K562 (cell line): ENCODE results near the gene AHCYL2. TPM values are rescaled to one million over a fixed set of nuclear protein-coding genes. Genes with fewer than 3 reads are reported as not detected.

ENCODE experiments used
- ATAC-seq: fragments of 200-7000 bp; cut with Tn5 transposase; 3 replicates; pipeline ENCODE4 v1.9.1; 2020; ENCODE audit warnings: moderate library complexity
- BruUV-seq: library from RNA; stranded (reverse); fragments of 400-500 nt; replicated peaks from 2 replicates; lab custom pipeline; 2021; lab: Mats Ljungman, UMichigan
- CTCF ChIA-PET: fragments of 300-600 bp; formaldehyde crosslinking; extraction: SDS; loops from one replicate; lab custom pipeline; 2021; ENCODE audit warnings: low intra/inter-chr PET ratio; lab: Yijun Ruan, JAX
- POLR2A ChIA-PET: fragments of 300-600, 350-650 bp; sonication (Branson Sonifier 250); formaldehyde crosslinking; extraction: SDS; loops from one replicate; lab custom pipeline; 2021; ENCODE audit warnings: antibody characterized with exemption, inconsistent platforms; lab: Yijun Ruan, JAX
- DNase-seq, 4 experiments: peaks; one replicate each; pipeline versions ENCODE4 v3.0.0 to v3.0.0-alpha.2; 2011 to 2018; ENCODE audit warnings: low spot score in 3 of 4, mixed read lengths in 3 of 4; ENCODE audit errors: extremely low read depth in 1 of 4
- FAIRE-seq: peaks from 2 replicates; lab custom pipeline; 2011; peaks lifted over from hg19 to GRCh38; lab: Jason Lieb, UNC
- H2AFZ ChIP-seq: 2 replicates; pipeline ENCODE4 v1.6.0; 2011; ENCODE audit warnings: low read depth, low read length, control low read depth, inconsistent platforms
- H3K27ac ChIP-seq: fragments of 200-600 bp; 3 replicates; pipeline ENCODE4 v1.8.0; 2011; ENCODE audit warnings: low read depth, mild to moderate bottlenecking, control low read depth, inconsistent platforms, low read length, moderate library complexity, mixed read lengths; ENCODE audit errors: extremely low read depth
- H3K27me3 ChIP-seq, 2 experiments: fragments of 300-600 bp in 1 of 2; 2 replicates in 1 of 2; 3 replicates in 1 of 2; pipeline versions ENCODE4 v1.6.0 to v1.8.0; 2011; ENCODE audit warnings: inconsistent platforms in 2 of 2, low read length in 2 of 2, mild to moderate bottlenecking in 1 of 2, mixed read lengths in 1 of 2, moderate library complexity in 1 of 2; ENCODE audit not compliant: control insufficient read depth in 2 of 2, insufficient read depth in 2 of 2
- H3K36me3 ChIP-seq: fragments of 300-600 bp; 3 replicates; pipeline ENCODE4 v1.8.0; 2011; ENCODE audit warnings: mild to moderate bottlenecking, low read length, inconsistent platforms; ENCODE audit not compliant: control insufficient read depth, insufficient read depth
- H3K4me1 ChIP-seq, 2 experiments: fragments of 200-600 bp in 1 of 2; replicated peaks in 1 of 2; 2 replicates in 1 of 2; 3 replicates in 1 of 2; pipeline versions ENCODE4 v1.5.1 to v1.8.0; 2011; ENCODE audit warnings: inconsistent platforms in 2 of 2, low read length in 2 of 2, mild to moderate bottlenecking in 1 of 2, mixed read lengths in 1 of 2, moderate library complexity in 1 of 2; ENCODE audit not compliant: control insufficient read depth in 2 of 2, insufficient read depth in 2 of 2
- H3K4me2 ChIP-seq: 2 replicates; pipeline ENCODE4 v1.6.1; 2011; ENCODE audit warnings: low read length, control low read depth, inconsistent platforms, mixed read lengths; ENCODE audit not compliant: insufficient read depth
- H3K4me3 ChIP-seq: fragments of 200-600 bp; sonication (generic), shearing (Covaris generic); 2 replicates; pipeline ENCODE4 v1.5.1; 2016; ENCODE audit warnings: control low read depth, inconsistent platforms
- H3K79me2 ChIP-seq: fragments of 200-600 bp; 3 replicates; pipeline ENCODE4 v1.8.0; 2011; ENCODE audit warnings: low read length, inconsistent platforms; ENCODE audit not compliant: control insufficient read depth, insufficient read depth
- H3K9ac ChIP-seq, 2 experiments: 2 replicates each; pipeline versions ENCODE4 v1.6.0 to v1.6.1; 2011; ENCODE audit warnings: low read depth in 2 of 2, low read length in 2 of 2, control low read depth in 1 of 2, inconsistent platforms in 1 of 2, mild to moderate bottlenecking in 1 of 2, mixed read lengths in 1 of 2; ENCODE audit not compliant: insufficient read depth in 1 of 2
- H3K9me1 ChIP-seq: one replicate; pipeline ENCODE4 v1.6.0; 2011; ENCODE audit warnings: inconsistent platforms, mild to moderate bottlenecking, low read length, moderate library complexity; ENCODE audit not compliant: control insufficient read depth, insufficient read depth
- H3K9me3 ChIP-seq: replicated peaks from 2 replicates; pipeline ENCODE4 v1.5.1; 2011; ENCODE audit warnings: low read depth, low read length, inconsistent platforms; ENCODE audit not compliant: control insufficient read depth, insufficient read depth
- H4K20me1 ChIP-seq: replicated peaks from 2 replicates; pipeline ENCODE4 v1.6.1; 2011; ENCODE audit warnings: low read length, inconsistent platforms, mixed read lengths; ENCODE audit not compliant: control insufficient read depth, insufficient read depth
- ATF7 ChIP-seq: fragments of 450-650 bp; IDR thresholded peaks from 2 replicates; pipeline ENCODE4 v1.7.1; 2014; ENCODE audit warnings: mild to moderate bottlenecking, moderate library complexity
- CREBBP ChIP-seq: IDR thresholded peaks from one replicate; pipeline ENCODE4 v1.6.1; 2012; ENCODE audit warnings: low read depth, mild to moderate bottlenecking, control low read depth, inconsistent platforms, low read length
- GATA2 ChIP-seq: sonication (generic); formaldehyde crosslinking; IDR thresholded peaks from 2 replicates; pipeline ENCODE4 v1.4.0; 2020; ENCODE audit warnings: mild to moderate bottlenecking, missing genetic modification reagents
- PHB2 ChIP-seq: fragments of 450-650 bp; IDR thresholded peaks from 2 replicates; pipeline ENCODE4 v1.6.1; 2017; ENCODE audit warnings: low read depth
- SMAD3 ChIP-seq: fragments of 450-650 bp; formaldehyde crosslinking; conservative IDR thresholded peaks from 2 replicates; pipeline ENCODE4 v1.4.0; 2020; ENCODE audit warnings: mild to moderate bottlenecking
- SMARCA4 ChIP-seq: fragments of 450-650 bp; IDR thresholded peaks from 2 replicates; pipeline ENCODE4 v1.6.1; 2016
- ZNF121 ChIP-seq: sonication (generic); formaldehyde crosslinking; conservative IDR thresholded peaks from 2 replicates; pipeline ENCODE4 v1.8.0; 2022; ENCODE audit warnings: missing genetic modification reagents
- ZNF584 ChIP-seq: fragments of 200-800 bp; sonication (Bioruptor generic); IDR thresholded peaks from 2 replicates; pipeline ENCODE4 v1.6.1; 2016; ENCODE audit warnings: low read depth, mild to moderate bottlenecking, missing genetic modification characterization, missing compliant biosample characterization
- ZNF75A ChIP-seq: fragments of 450-650 bp; formaldehyde crosslinking; IDR thresholded peaks from 2 replicates; pipeline ENCODE4 v1.4.0; 2020; ENCODE audit warnings: mild to moderate bottlenecking
- WGBS: fragments of 100-300 bp; shearing (Covaris generic); methylation state at CpG from one replicate; pipeline ENCODE4 v1.1.6; 2016; ENCODE audit warnings: low coverage, mixed read lengths; ENCODE audit not compliant: insufficient coverage; ENCODE audit errors: missing lambda C conversion rate; 5-methylcytosine and 5-hydroxymethylcytosine counted together
- in situ Hi-C: fragments of 300-500 bp; cut with MboI; formaldehyde crosslinking; loops from 4 replicates; pipeline ENCODE4 v1.15.0; 2018; ENCODE audit warnings: inconsistent platforms, mixed read lengths
- intact Hi-C: fragments of 100-400 bp; cut with micrococcal nuclease; formaldehyde crosslinking; loops from 2 replicates; pipeline ENCODE4 v1.14.2; 2022
- polyA plus RNA-seq, 8 experiments: library from polyadenylated mRNA; depleted of rRNA in 4 of 8; stranded (reverse) in 5 of 8; unstranded in 3 of 8; fragments of >200 nt; fragmentation: Nextera tagmentation in 2 of 8; fragmentation: Illumina TruSeq in 1 of 8; extraction: Ambion mirVana in 2 of 8; extraction: Trizol in 1 of 8; gene quantifications; 2 replicates each; pipeline versions ENCODE4 v1.2.1 to v1.2.3, GENCODE V29; 2011 to 2014; ENCODE audit warnings: inconsistent platforms in 1 of 8, missing spikeins in 1 of 8
- total RNA-seq, 7 experiments: library from RNA; depleted of rRNA in 6 of 7; stranded (reverse); fragments of >200 nt in 6 of 7; fragmentation: Illumina TruSeq in 2 of 7; extraction: Trizol in 2 of 7; gene quantifications; 2 replicates each; pipeline versions ENCODE4 v1.2.1 to v1.2.3, GENCODE V29; 2011 to 2021; ENCODE audit warnings: low replicate concordance in 1 of 7
- TF ChIP-seq, protein P1 (sequence below): fragments of 250-450 bp; sonication (Bioruptor Pico); IDR thresholded peaks from 2 replicates; pipeline ENCODE4 v1.6.1; 2021; ENCODE audit warnings: mild to moderate bottlenecking
- TF ChIP-seq, protein P2 (sequence below): fragments of 450-650 bp; formaldehyde crosslinking; conservative IDR thresholded peaks from 2 replicates; pipeline ENCODE4 v1.4.0; 2022; ENCODE audit warnings: mild to moderate bottlenecking, missing genetic modification characterization
- TF ChIP-seq, protein P3 (sequence below): sonication (generic); formaldehyde crosslinking; IDR thresholded peaks from 2 replicates; pipeline ENCODE4 v1.8.1; 2023; ENCODE audit warnings: mild to moderate bottlenecking, missing genetic modification reagents
- TF ChIP-seq, protein P4 (sequence below): conservative IDR thresholded peaks from 2 replicates; pipeline ENCODE4 v1.6.1; 2011; ENCODE audit warnings: low read depth, mild to moderate bottlenecking, low read length; ENCODE audit not compliant: control insufficient read depth

The AHCYL2 gene
- total and polyA plus RNA-seq, 9 of the 15 experiments (the other 6 are each of a cell fraction or from before 2014, with no cell fraction given): 0.93 to 10.5 (median 5.2) TPM

DNA sequence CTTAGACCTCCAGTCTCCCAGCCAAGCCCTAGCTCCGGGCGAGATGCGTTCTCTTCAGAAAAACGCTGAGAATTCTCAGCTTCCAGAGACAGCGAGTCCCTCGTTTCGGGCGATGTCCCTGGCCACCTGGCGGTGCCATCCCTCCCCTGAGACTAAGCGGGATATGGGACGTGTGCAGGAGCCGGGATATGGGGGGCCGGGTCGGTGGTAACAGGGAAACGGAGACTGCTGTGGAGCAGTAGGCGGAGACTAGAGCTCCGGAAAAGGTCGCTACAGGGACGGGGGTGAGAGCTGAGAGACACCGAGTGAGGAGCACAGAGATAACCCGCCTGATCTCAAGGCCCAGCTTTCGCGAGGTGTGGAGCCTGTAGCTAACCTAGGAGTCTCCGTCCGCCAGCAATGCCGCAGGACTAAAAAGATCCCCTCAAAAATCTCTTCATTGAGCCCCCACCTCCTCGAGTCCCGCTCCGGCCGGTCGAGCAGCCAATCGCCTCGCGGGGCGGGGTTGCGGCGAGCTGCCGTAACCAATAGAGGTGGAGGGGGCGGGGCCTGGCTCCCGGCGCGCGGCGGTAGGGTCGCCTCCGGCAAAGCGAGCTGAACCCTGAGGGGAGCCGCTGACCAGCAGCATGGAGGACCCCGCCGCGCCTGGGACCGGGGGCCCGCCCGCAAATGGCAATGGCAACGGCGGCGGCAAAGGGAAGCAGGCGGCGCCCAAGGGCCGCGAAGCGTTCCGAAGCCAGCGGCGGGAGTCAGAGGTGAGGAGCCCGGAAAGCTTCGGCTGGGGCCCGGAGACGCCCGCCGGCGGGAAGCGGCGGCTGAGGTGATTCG is 209.2 kb downstream of the AHCYL2 start, which contains the start of gene STRIP2:
Gene STRIP2, plus strand, starts transcription at position 586 of the 828 bp plus-strand sequence. Its CDS starts 41 bp downstream, at position 627.
- H2AFZ ChIP-seq: peak within 1 kb of the TSS; percentile 96
- ATAC-seq (peak; percentile 90), DNase-seq (peak; percentile 98 to 99 (median 99)), FAIRE-seq (peak; percentile 65)
- H3K4me3 ChIP-seq: peak within 1 kb of the TSS; percentile 60
- intact Hi-C loops: no loop called here
- ChIA-PET POLR2A (interaction anchor here (0.6 to 4.8 kb wide), 24 partner anchors 9 to 1318 kb away, joined by 3 to 44 read pairs (median 4); no protein-coding TSS in a partner anchor), CTCF (no interaction called here)
- peak within 1 kb of the TSS; percentile 67 for H3K27ac ChIP-seq
- 1% methylated on average over 75 of the region's 75 CpGs for WGBS
- H3K9ac ChIP-seq: peak within 1 kb of the TSS; percentile 75 to 99
- H4K20me1 ChIP-seq: no peaks in the 10 kb centered on the region
- no peaks in the 10 kb centered on the region for H3K9me3 ChIP-seq
- no peaks in the 10 kb centered on the region for H3K9me1 ChIP-seq
- H3K27me3 ChIP-seq: no peaks in the 10 kb centered on the region
- peak within 1 kb of the TSS; percentile 86 for H3K4me2 ChIP-seq
- H3K79me2 ChIP-seq: peaks cover 43% of the 10 kb centered on the region
- BruUV-seq: TSS peak; percentile 94
- peaks cover 37 to 50% of the 10 kb centered on the region in 2 experiments for H3K4me1 ChIP-seq
- in situ Hi-C loops: no loop called here
- peaks cover 16% of the 10 kb centered on the region; the same call in 2 of the 3 replicates for H3K36me3 ChIP-seq
- TF ChIP-seq SMAD3 (CRISPR knock-in tag) (0 out of 2 replicates have a peak, but pooled peaks have one; percentile 54), GATA2 (CRISPR knock-in tag) (0 out of 2 replicates have a peak, but pooled peaks have one; percentile 8), ZNF75A (CRISPR knock-in tag) (no peak), PHB2 (no peak), SMARCA4 (peak; percentile 13; the same call in 1 of the 2 replicates), ATF7 (peak; percentile 97), ZNF584 (CRISPR knock-in tag) (no peak), ZNF121 (CRISPR knock-in tag) (no peak), CREBBP (no peak)
- TF ChIP-seq, protein P1, sequence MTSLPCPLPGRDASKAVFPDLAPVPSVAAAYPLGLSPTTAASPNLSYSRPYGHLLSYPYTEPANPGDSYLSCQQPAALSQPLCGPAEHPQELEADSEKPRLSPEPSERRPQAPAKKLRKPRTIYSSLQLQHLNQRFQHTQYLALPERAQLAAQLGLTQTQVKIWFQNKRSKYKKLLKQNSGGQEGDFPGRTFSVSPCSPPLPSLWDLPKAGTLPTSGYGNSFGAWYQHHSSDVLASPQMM (CRISPR knock-in tag): no peak
- TF ChIP-seq, protein P2, sequence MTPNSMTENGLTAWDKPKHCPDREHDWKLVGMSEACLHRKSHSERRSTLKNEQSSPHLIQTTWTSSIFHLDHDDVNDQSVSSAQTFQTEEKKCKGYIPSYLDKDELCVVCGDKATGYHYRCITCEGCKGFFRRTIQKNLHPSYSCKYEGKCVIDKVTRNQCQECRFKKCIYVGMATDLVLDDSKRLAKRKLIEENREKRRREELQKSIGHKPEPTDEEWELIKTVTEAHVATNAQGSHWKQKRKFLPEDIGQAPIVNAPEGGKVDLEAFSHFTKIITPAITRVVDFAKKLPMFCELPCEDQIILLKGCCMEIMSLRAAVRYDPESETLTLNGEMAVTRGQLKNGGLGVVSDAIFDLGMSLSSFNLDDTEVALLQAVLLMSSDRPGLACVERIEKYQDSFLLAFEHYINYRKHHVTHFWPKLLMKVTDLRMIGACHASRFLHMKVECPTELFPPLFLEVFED (CRISPR knock-in tag): peak; percentile 18; the same call in 1 of the 2 replicates
- TF ChIP-seq, protein P3, sequence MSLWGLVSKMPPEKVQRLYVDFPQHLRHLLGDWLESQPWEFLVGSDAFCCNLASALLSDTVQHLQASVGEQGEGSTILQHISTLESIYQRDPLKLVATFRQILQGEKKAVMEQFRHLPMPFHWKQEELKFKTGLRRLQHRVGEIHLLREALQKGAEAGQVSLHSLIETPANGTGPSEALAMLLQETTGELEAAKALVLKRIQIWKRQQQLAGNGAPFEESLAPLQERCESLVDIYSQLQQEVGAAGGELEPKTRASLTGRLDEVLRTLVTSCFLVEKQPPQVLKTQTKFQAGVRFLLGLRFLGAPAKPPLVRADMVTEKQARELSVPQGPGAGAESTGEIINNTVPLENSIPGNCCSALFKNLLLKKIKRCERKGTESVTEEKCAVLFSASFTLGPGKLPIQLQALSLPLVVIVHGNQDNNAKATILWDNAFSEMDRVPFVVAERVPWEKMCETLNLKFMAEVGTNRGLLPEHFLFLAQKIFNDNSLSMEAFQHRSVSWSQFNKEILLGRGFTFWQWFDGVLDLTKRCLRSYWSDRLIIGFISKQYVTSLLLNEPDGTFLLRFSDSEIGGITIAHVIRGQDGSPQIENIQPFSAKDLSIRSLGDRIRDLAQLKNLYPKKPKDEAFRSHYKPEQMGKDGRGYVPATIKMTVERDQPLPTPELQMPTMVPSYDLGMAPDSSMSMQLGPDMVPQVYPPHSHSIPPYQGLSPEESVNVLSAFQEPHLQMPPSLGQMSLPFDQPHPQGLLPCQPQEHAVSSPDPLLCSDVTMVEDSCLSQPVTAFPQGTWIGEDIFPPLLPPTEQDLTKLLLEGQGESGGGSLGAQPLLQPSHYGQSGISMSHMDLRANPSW (CRISPR knock-in tag): peak; percentile 54; the same call in 1 of the 2 replicates
- TF ChIP-seq, protein P4, sequence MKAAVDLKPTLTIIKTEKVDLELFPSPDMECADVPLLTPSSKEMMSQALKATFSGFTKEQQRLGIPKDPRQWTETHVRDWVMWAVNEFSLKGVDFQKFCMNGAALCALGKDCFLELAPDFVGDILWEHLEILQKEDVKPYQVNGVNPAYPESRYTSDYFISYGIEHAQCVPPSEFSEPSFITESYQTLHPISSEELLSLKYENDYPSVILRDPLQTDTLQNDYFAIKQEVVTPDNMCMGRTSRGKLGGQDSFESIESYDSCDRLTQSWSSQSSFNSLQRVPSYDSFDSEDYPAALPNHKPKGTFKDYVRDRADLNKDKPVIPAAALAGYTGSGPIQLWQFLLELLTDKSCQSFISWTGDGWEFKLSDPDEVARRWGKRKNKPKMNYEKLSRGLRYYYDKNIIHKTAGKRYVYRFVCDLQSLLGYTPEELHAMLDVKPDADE: peak; percentile 48; the same call in 1 of the 2 replicates
